K562 (cell line): ENCODE data around the gene MTRF1L. TPM values are rescaled to one million over a fixed set of nuclear protein-coding genes. Genes with fewer than 3 reads are reported as not detected.
A peak's percentile ranks its signal among the peaks of the same experiment; 100 is the strongest.

ENCODE experiments used
- BRCA1 ChIP-seq, 2 experiments: fragments of 450-650 bp in 1 of 2; sonication (generic) in 1 of 2; formaldehyde crosslinking in 1 of 2; IDR thresholded peaks; 2 replicates each; pipeline versions ENCODE4 v1.5.0 to v1.6.1; 2017 to 2020; ENCODE audit warnings: mild to moderate bottlenecking in 1 of 2, missing genetic modification reagents in 1 of 2
- DMBX1 ChIP-seq: fragments of 250-450 bp; sonication (Bioruptor Pico); IDR thresholded peaks from 2 replicates; pipeline ENCODE4 v1.8.0; 2022; ENCODE audit warnings: inconsistent platforms, mild to moderate bottlenecking, moderate library complexity, borderline replicate concordance
- ESRRA ChIP-seq: fragments of 450-650 bp; IDR thresholded peaks from 2 replicates; pipeline ENCODE4 v1.6.1; 2014; ENCODE audit warnings: low read depth, mild to moderate bottlenecking, moderate library complexity, borderline replicate concordance
- ETV6 ChIP-seq, 3 experiments: fragments of 150-350 bp in 1 of 3; sonication (generic) in 1 of 3; formaldehyde crosslinking in 1 of 3; IDR thresholded peaks; 2 replicates each; pipeline versions ENCODE4 v1.6.1 to v1.8.0; 2014 to 2022; ENCODE audit warnings: borderline replicate concordance in 2 of 3, low read depth in 2 of 3, antibody characterized with exemption in 1 of 3, low read length in 1 of 3, mild to moderate bottlenecking in 1 of 3, missing genetic modification reagents in 1 of 3
- FUS ChIP-seq: fragments of 200-400 bp; formaldehyde crosslinking; optimal IDR thresholded peaks from 2 replicates; pipeline ENCODE3; 2017; ENCODE audit warnings: low read depth, low read length
- GATAD2B ChIP-seq: fragments of 450-650 bp; IDR thresholded peaks from 2 replicates; pipeline ENCODE4 v1.6.1; 2017; ENCODE audit warnings: mild to moderate bottlenecking, borderline replicate concordance
- IFI16 ChIP-seq: fragments of 250-450 bp; sonication (Bioruptor Pico); IDR thresholded peaks from 2 replicates; pipeline ENCODE4 v2.1.2; 2022; ENCODE audit warnings: mild to moderate bottlenecking, inconsistent platforms
- KDM1A ChIP-seq, 2 experiments: fragments of 450-650 bp; IDR thresholded peaks; 2 replicates each; pipeline ENCODE4 v1.6.1; 2016; ENCODE audit warnings: mild to moderate bottlenecking in 2 of 2
- MCM2 ChIP-seq: fragments of 450-650 bp; IDR thresholded peaks from 2 replicates; pipeline ENCODE4 v1.6.1; 2017; ENCODE audit warnings: low read depth, mild to moderate bottlenecking
- NFIC ChIP-seq: fragments of 450-650 bp; IDR thresholded peaks from 2 replicates; pipeline ENCODE4 v1.6.1; 2017; ENCODE audit warnings: mild to moderate bottlenecking, inconsistent platforms
- PHB ChIP-seq: fragments of 250-450 bp; sonication (Bioruptor Pico); IDR thresholded peaks from 2 replicates; pipeline ENCODE4 v1.5.0; 2021
- PPARD ChIP-seq: fragments of 250-450 bp; sonication (Bioruptor Pico); IDR thresholded peaks from 2 replicates; pipeline ENCODE4 v1.8.0; 2022; ENCODE audit warnings: inconsistent platforms, mild to moderate bottlenecking, moderate library complexity
- PTTG1 ChIP-seq: fragments of 450-650 bp; IDR thresholded peaks from 2 replicates; pipeline ENCODE4 v1.6.1; 2016; ENCODE audit warnings: low read depth, mild to moderate bottlenecking, missing genetic modification characterization, missing compliant biosample characterization
- RBM14 ChIP-seq: fragments of 200-400 bp; formaldehyde crosslinking; IDR thresholded peaks from 2 replicates; pipeline ENCODE4 v1.6.1; 2018; ENCODE audit warnings: low read depth, mild to moderate bottlenecking, low read length, moderate library complexity, borderline replicate concordance; ENCODE audit not compliant: insufficient read depth
- RFX1 ChIP-seq: fragments of 450-650 bp; IDR thresholded peaks from 2 replicates; pipeline ENCODE4 v1.6.1; 2016; ENCODE audit warnings: mild to moderate bottlenecking, moderate library complexity
- SREBF1 ChIP-seq: fragments of 150-350 bp; IDR thresholded peaks from 2 replicates; pipeline ENCODE4 v1.6.1; 2014; ENCODE audit warnings: antibody characterized with exemption, low read depth, low read length, borderline replicate concordance
- TRIM25 ChIP-seq: fragments of 450-650 bp; IDR thresholded peaks from 2 replicates; pipeline ENCODE4 v1.7.0; 2016; ENCODE audit warnings: borderline replicate concordance
- ZNF174 ChIP-seq: fragments of 250-450 bp; sonication (Bioruptor Pico); IDR thresholded peaks from 2 replicates; pipeline ENCODE4 v1.4.0; 2020; ENCODE audit warnings: mild to moderate bottlenecking
- ZNF584 ChIP-seq: fragments of 200-800 bp; sonication (Bioruptor generic); IDR thresholded peaks from 2 replicates; pipeline ENCODE4 v1.6.1; 2016; ENCODE audit warnings: low read depth, mild to moderate bottlenecking, missing genetic modification characterization, missing compliant biosample characterization
- ZNF766 ChIP-seq: fragments of 200-800 bp; sonication (Bioruptor generic); conservative IDR thresholded peaks from 2 replicates; pipeline ENCODE4 v1.6.1; 2016; ENCODE audit warnings: missing genetic modification characterization, missing compliant biosample characterization
- ZNF778 ChIP-seq: fragments of 450-650 bp; formaldehyde crosslinking; IDR thresholded peaks from 2 replicates; pipeline ENCODE4 v1.4.0; 2020; ENCODE audit warnings: mild to moderate bottlenecking, moderate library complexity
- ZNF79 ChIP-seq: fragments of 250-450 bp; sonication (Bioruptor Pico); IDR thresholded peaks from 2 replicates; pipeline ENCODE4 v1.4.0; 2020; ENCODE audit warnings: low read depth, mild to moderate bottlenecking, moderate library complexity
- polyA plus RNA-seq, 8 experiments: library from polyadenylated mRNA; depleted of rRNA in 4 of 8; stranded (reverse) in 5 of 8; unstranded in 3 of 8; fragments of >200 nt; fragmentation: Nextera tagmentation in 2 of 8; fragmentation: Illumina TruSeq in 1 of 8; extraction: Ambion mirVana in 2 of 8; extraction: Trizol in 1 of 8; gene quantifications; 2 replicates each; pipeline versions ENCODE4 v1.2.1 to v1.2.3, GENCODE V29; 2011 to 2014; ENCODE audit warnings: inconsistent platforms in 1 of 8, missing spikeins in 1 of 8
- total RNA-seq, 7 experiments: library from RNA; depleted of rRNA in 6 of 7; stranded (reverse); fragments of >200 nt in 6 of 7; fragmentation: Illumina TruSeq in 2 of 7; extraction: Trizol in 2 of 7; gene quantifications; 2 replicates each; pipeline versions ENCODE4 v1.2.1 to v1.2.3, GENCODE V29; 2011 to 2021; ENCODE audit warnings: low replicate concordance in 1 of 7
- TF ChIP-seq, protein P1 (sequence below), 2 experiments: IDR thresholded peaks in 1 of 2; conservative IDR thresholded peaks in 1 of 2; 2 replicates each; pipeline ENCODE4 v1.6.1; 2016; ENCODE audit warnings: low read depth in 2 of 2, mild to moderate bottlenecking in 1 of 2, missing compliant biosample characterization in 1 of 2, missing genetic modification characterization in 1 of 2, moderate library complexity in 1 of 2

The MTRF1L gene
- total and polyA plus RNA-seq, 9 of the 15 experiments (the other 6 are each of a cell fraction or from before 2014, with no cell fraction given) = 10.7 to 34.0 (median 30.2) TPM

DNA sequence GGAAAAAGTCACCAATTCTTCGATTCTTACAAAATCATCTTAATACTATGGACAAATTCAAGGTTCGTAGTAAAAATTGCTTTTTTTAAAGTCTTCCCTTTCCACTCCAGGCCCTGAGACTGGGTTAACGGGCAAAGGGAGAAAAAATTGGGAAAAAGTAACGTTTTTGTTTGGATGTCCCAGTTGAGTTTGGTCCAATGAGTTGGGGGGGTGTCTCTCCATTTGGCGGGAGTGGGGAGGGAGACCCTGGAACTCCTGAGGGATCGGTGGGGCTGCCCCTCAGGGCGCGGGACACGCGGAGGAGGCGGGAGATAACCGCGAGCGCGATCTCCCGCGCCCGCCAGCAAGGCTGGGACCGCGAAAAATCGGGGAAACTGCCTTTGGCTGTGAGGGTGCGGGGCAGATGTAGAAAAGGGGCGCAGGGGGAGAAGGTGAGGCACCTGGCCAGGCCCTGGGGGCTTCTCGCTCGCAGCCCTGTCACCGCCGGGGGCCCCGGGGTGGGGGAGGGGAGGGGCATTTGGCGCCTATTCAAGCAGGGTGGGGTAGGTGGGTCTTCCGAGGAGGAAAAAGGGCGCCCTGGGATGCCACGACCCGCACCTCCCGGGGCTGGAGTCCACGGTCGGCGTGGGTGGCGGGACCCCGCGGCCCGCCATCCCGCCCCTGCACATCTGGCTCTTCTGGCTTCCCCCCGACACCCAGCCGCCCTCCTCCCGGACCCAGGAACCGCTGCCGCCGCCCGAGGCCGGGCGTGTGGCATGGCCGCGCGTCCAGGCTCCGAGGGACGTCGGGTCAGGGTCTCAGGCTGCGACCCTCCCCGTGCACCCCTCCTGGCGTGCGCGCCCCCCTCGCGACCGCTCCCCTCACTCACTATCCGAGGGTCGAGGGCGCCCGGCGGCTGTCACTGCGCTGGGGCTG, 20.3 kb downstream of the MTRF1L start (continued):
- TF ChIP-seq TRIM25 (no peak), PTTG1 (tag) (no peak), ZNF584 (CRISPR knock-in tag) (no peak), MCM2 (no peak), RBM14 (0 out of 2 replicates have a peak, but pooled peaks have one; percentile 85), SREBF1 (no peak), ZNF778 (CRISPR knock-in tag) (no peak), GATAD2B (no peak; the same call in 1 of the 2 replicates), RFX1 (no peak), PPARD (CRISPR knock-in tag) (no peak), IFI16 (CRISPR knock-in tag) (no peak), PHB (CRISPR knock-in tag) (no peak), ZNF79 (CRISPR knock-in tag) (no peak), KDM1A (IDR thresholded peaks at IDR 0.05) (no peak), BRCA1 (IDR thresholded peaks at IDR 0.05) (no peak), BRCA1 (CRISPR knock-in tag; IDR thresholded peaks at IDR 0.05) (no peak), FUS (no peak), DMBX1 (no peak), ETV6 (IDR thresholded peaks at IDR 0.05; ENCODE audit: borderline replicate concordance in 1 of 2, low read depth in 2 of 2, low read length in 1 of 2) (no peak), ETV6 (CRISPR knock-in tag; IDR thresholded peaks at IDR 0.05; ENCODE audit: borderline replicate concordance) (peak; percentile 74; the same call in 1 of the 2 replicates), ESRRA (no peak), ZNF766 (CRISPR knock-in tag) (no peak), ZNF174 (CRISPR knock-in tag) (no peak), NFIC (peak; percentile 65)
- TF ChIP-seq, protein P1, sequence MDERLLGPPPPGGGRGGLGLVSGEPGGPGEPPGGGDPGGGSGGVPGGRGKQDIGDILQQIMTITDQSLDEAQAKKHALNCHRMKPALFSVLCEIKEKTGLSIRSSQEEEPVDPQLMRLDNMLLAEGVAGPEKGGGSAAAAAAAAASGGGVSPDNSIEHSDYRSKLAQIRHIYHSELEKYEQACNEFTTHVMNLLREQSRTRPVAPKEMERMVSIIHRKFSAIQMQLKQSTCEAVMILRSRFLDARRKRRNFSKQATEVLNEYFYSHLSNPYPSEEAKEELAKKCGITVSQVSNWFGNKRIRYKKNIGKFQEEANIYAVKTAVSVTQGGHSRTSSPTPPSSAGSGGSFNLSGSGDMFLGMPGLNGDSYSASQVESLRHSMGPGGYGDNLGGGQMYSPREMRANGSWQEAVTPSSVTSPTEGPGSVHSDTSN (CRISPR knock-in tag; IDR thresholded peaks at IDR 0.05; ENCODE audit: low read depth) = no peak
- TF ChIP-seq, protein P1 (tag; conservative IDR thresholded peaks at IDR 0.05; ENCODE audit: low read depth) = no peak
